B cell (primary cell): ENCODE results near the gene MYL5.

Source experiments
- EZH2 ChIP-seq: IDR thresholded peaks from 2 replicates; pipeline ENCODE4 v1.6.1; 2012; ENCODE audit warnings: borderline replicate concordance, low read depth, mild to moderate bottlenecking, moderate library complexity, low read length; ENCODE audit not compliant: insufficient read depth, poor library complexity, severe bottlenecking
- TF ChIP-seq, protein P1 (sequence below): fragments of 200-600 bp; IDR thresholded peaks from one replicate; pipeline ENCODE4 v1.8.0; 2022; ENCODE audit warnings: antibody characterized with exemption, mild to moderate bottlenecking

- TF ChIP-seq, protein P1, sequence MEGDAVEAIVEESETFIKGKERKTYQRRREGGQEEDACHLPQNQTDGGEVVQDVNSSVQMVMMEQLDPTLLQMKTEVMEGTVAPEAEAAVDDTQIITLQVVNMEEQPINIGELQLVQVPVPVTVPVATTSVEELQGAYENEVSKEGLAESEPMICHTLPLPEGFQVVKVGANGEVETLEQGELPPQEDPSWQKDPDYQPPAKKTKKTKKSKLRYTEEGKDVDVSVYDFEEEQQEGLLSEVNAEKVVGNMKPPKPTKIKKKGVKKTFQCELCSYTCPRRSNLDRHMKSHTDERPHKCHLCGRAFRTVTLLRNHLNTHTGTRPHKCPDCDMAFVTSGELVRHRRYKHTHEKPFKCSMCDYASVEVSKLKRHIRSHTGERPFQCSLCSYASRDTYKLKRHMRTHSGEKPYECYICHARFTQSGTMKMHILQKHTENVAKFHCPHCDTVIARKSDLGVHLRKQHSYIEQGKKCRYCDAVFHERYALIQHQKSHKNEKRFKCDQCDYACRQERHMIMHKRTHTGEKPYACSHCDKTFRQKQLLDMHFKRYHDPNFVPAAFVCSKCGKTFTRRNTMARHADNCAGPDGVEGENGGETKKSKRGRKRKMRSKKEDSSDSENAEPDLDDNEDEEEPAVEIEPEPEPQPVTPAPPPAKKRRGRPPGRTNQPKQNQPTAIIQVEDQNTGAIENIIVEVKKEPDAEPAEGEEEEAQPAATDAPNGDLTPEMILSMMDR, result no peak
- TF ChIP-seq EZH2, result no peak
Measured at GRCh38 chr4:637536-638280, 36.6 kb upstream of the MYL5 start.
